ENCODE data around the gene IGF2BP2.
"Not testable (repeated sequence)": the region's sequence is repeated elsewhere in the genome, so short reads cannot be mapped to it uniquely, and the experiment has no call there.

Gene IGF2BP2

DNA sequence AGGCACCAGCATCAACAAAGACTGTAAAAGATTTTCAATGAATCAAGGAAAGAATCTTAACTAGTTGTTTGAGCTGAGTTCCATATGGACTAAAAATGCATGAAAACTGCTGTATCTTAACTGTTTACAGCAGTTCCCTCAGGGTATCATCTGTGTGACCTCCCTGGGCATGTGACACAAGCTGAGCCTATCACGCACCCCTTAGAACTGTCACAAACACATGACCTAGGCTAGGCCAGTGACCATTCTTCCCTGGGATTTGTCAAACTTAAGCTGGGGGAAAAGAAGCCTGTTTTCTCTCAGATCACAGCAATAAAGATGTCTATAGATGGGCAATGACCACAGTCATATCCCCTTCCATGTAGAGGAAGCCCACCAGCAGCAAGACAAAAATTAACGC lies 35.7 kb downstream of the IGF2BP2 start:
- TF ChIP-seq, protein P1, sequence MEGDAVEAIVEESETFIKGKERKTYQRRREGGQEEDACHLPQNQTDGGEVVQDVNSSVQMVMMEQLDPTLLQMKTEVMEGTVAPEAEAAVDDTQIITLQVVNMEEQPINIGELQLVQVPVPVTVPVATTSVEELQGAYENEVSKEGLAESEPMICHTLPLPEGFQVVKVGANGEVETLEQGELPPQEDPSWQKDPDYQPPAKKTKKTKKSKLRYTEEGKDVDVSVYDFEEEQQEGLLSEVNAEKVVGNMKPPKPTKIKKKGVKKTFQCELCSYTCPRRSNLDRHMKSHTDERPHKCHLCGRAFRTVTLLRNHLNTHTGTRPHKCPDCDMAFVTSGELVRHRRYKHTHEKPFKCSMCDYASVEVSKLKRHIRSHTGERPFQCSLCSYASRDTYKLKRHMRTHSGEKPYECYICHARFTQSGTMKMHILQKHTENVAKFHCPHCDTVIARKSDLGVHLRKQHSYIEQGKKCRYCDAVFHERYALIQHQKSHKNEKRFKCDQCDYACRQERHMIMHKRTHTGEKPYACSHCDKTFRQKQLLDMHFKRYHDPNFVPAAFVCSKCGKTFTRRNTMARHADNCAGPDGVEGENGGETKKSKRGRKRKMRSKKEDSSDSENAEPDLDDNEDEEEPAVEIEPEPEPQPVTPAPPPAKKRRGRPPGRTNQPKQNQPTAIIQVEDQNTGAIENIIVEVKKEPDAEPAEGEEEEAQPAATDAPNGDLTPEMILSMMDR (IDR thresholded peaks at IDR 0.05; ENCODE audit: control insufficient read depth, extremely low read depth, insufficient read depth), result no peak
- DNase-seq (ENCODE audit: low read depth), result no peak
- no peak overlapping the region for H3K4me3 ChIP-seq (ENCODE audit: low read depth, low read length)

DNA sequence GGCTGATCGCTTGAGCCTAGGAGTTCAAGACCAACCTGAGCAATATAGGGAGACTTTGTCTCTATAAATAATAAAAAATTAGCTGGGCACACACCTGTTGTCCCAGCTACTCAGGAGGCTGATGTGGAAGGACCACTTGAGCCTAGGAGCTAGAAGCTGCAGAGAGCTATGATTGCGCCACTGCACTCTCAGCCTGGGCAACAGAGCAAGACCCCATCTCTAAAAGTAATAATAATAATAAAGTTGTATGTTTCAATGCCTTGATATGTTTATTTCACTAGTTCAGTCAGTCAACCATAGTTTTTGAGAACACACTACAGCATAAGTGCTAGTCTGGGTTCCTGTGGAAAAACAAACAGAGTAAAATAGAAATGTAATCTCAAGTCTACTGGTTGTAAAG lies 36.5 kb downstream of the IGF2BP2 start:
- no peak for DNase-seq (ENCODE audit: low read depth)
- H3K4me3 ChIP-seq (ENCODE audit: low read depth, low read length), result no peak overlapping the region
- TF ChIP-seq, protein P1 (IDR thresholded peaks at IDR 0.05; ENCODE audit: control insufficient read depth, extremely low read depth, insufficient read depth), result no peak

GRCh38 chr3:185786956-185787877 lies 37.6 kb downstream of the IGF2BP2 start:
- TF ChIP-seq, protein P1 (IDR thresholded peaks at IDR 0.05; ENCODE audit: control insufficient read depth, extremely low read depth, insufficient read depth), result no peak
- DNase-seq (ENCODE audit: low read depth), result no peak
- H3K4me3 ChIP-seq (ENCODE audit: low read depth, low read length), result no peak overlapping the region

DNA sequence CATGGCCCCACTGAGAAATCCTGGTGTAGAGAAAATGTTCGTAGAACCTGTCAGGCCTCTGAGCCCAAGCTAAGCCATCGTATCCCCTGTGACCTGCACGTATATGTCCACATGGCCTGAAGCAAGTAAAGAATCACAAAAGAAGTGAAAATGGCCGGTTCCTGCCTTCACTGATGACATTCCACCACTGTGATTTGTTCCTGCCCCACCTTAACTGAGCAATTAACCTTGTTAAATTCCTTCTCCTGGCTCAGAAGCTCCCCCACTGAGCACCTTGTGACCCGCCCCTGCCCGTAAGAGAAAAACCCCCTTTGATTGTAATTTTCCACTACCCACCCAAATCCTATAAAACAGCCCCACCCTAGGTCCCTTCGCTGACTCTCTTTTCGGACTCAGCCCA lies 38.6 kb downstream of the IGF2BP2 start:
- not testable (repeated sequence) for DNase-seq (ENCODE audit: low read depth); H3K4me3 ChIP-seq (ENCODE audit: low read depth, low read length)

GRCh38 chr3:185784317-185784716 lies 40.5 kb downstream of the IGF2BP2 start:
- DNase-seq (ENCODE audit: low read depth), result no peak
- TF ChIP-seq, protein P1 (IDR thresholded peaks at IDR 0.05; ENCODE audit: control insufficient read depth, extremely low read depth, insufficient read depth), result no peak

GRCh38 chr3:185781759-185782158 lies 43.1 kb downstream of the IGF2BP2 start:
- H3K4me3 ChIP-seq (ENCODE audit: low read depth, low read length), result no peak overlapping the region
- DNase-seq (ENCODE audit: low read depth), result no peak
- TF ChIP-seq, protein P1 (IDR thresholded peaks at IDR 0.05; ENCODE audit: control insufficient read depth, extremely low read depth, insufficient read depth), result no peak

More at GRCh38 chr3:185784317-185784716, 40.5 kb downstream of the IGF2BP2 start:
- H3K4me3 ChIP-seq (ENCODE audit: low read depth, low read length), result no peak overlapping the region

DNA sequence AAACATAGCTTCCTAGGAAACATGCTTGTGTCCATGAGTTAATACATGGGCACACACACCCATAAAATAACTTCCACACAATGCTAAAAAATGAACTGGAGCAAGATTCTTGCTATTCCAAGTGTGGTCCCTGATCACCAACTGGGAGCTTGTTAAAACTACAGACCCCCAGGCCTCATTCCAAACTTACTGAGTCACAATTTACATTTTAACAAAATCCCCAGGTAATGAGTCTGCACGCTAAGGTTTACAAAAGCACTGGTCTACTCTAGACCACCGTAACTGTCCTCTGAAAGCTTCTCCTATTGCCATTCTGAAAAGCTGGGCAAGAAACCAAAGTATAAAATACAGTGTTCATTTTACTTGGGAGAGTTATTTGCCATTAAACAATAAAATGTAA lies 45.4 kb downstream of the IGF2BP2 start:
- TF ChIP-seq, protein P1 (IDR thresholded peaks at IDR 0.05; ENCODE audit: control insufficient read depth, extremely low read depth, insufficient read depth), result no peak
- DNase-seq (ENCODE audit: low read depth), result no peak
- H3K4me3 ChIP-seq (ENCODE audit: low read depth, low read length), result no peak overlapping the region
